Stimulated activated naive CD8-positive, alpha-beta T cell treated with anti-CD3 and anti-CD28 coated beads, Interleukin-15, amount 100 ng/mL, for 72 hours (primary cell): ENCODE results near the gene PYROXD2.

Source experiments
- ATAC-seq: fragments of 150-1000 bp; cut with Tn5 transposase; 2 replicates; pipeline ENCODE4 v1.10.0; 2021; ENCODE audit warnings: mild to moderate bottlenecking, moderate library complexity
- DNase-seq, 2 donors: peaks; one replicate each; pipeline ENCODE4 v3.0.0; 2021 to 2022
- H3K27ac Mint-ChIP-seq, 2 donors: one replicate each; pipeline ENCODE4 v1.8.0; 2022; ENCODE audit warnings: mild to moderate bottlenecking in 2 of 2, mixed read lengths in 2 of 2, moderate library complexity in 2 of 2
- H3K27me3 Mint-ChIP-seq: one replicate; pipeline ENCODE4 v1.8.0; 2022; ENCODE audit warnings: mixed read lengths
- H3K4me1 Mint-ChIP-seq: one replicate; pipeline ENCODE4 v1.8.0; 2022; ENCODE audit warnings: mild to moderate bottlenecking, mixed read lengths
- H3K4me3 Mint-ChIP-seq, 2 donors: one replicate each; pipeline ENCODE4 v1.8.0; 2022; ENCODE audit warnings: mild to moderate bottlenecking in 2 of 2, mixed read lengths in 2 of 2, moderate library complexity in 1 of 2
- H3K9me3 Mint-ChIP-seq, 2 donors: one replicate each; pipeline ENCODE4 v1.8.0; 2022; ENCODE audit warnings: mixed read lengths in 2 of 2

PYROXD2 gene

GRCh38 chr10:98410135-98410743, 4.7 kb downstream of the PYROXD2 start:
- no peak overlapping the region for H3K27ac Mint-ChIP-seq
- peaks cover 17% of the 10 kb centered on the region for H3K4me1 Mint-ChIP-seq
- no peak overlapping the region for H3K4me3 Mint-ChIP-seq
- H3K9me3 Mint-ChIP-seq, result no peaks in the 10 kb centered on the region
- ATAC-seq (no peak), DNase-seq (no peak)
- no peaks in the 10 kb centered on the region for H3K27me3 Mint-ChIP-seq

GRCh38 chr10:98408799-98409198, 6.2 kb downstream of the PYROXD2 start:
- no peak for ATAC-seq
- no peak for DNase-seq
- H3K4me1 Mint-ChIP-seq, result peaks cover 18% of the 10 kb centered on the region
- peak overlapping the region in 1 of 2 donors; percentile 14 for H3K27ac Mint-ChIP-seq
- no peak overlapping the region for H3K4me3 Mint-ChIP-seq
- no peaks in the 10 kb centered on the region for H3K27me3 Mint-ChIP-seq
- H3K9me3 Mint-ChIP-seq, result no peaks in the 10 kb centered on the region

- Mint-ChIP-seq H3K4me1 (peaks cover 25% of the 10 kb centered on the region), H3K9me3 (no peaks in the 10 kb centered on the region), H3K27me3 (no peaks in the 10 kb centered on the region), H3K27ac (peak overlapping the region in 1 of 2 donors; percentile 93), H3K4me3 (no peak overlapping the region)
- ATAC-seq, result no peak
- DNase-seq, result no peak
Measured at GRCh38 chr10:98407744-98408241, 7.2 kb downstream of the PYROXD2 start.

- DNase-seq, result no peak
- H3K27me3 Mint-ChIP-seq, result no peaks in the 10 kb centered on the region
- no peak overlapping the region for H3K4me3 Mint-ChIP-seq
- H3K4me1 Mint-ChIP-seq, result peaks cover 25% of the 10 kb centered on the region
- no peaks in the 10 kb centered on the region for H3K9me3 Mint-ChIP-seq
- ATAC-seq, result no peak
- H3K27ac Mint-ChIP-seq, result no peak overlapping the region
Measured at GRCh38 chr10:98407017-98407743, 7.8 kb downstream of the PYROXD2 start.

GRCh38 chr10:98405422-98405821, 9.6 kb downstream of the PYROXD2 start:
- H3K27ac Mint-ChIP-seq, result no peak overlapping the region
- ATAC-seq (no peak), DNase-seq (no peak)
- no peaks in the 10 kb centered on the region for H3K27me3 Mint-ChIP-seq
- no peak overlapping the region for H3K4me3 Mint-ChIP-seq
- no peaks in the 10 kb centered on the region for H3K9me3 Mint-ChIP-seq
- peaks cover 25% of the 10 kb centered on the region for H3K4me1 Mint-ChIP-seq

- peak overlapping the region; percentile 93 to 95 for H3K27ac Mint-ChIP-seq
- DNase-seq, result peak in 1 of 2 donors; percentile 40
- peak overlapping the region; percentile 64 to 75 for H3K4me3 Mint-ChIP-seq
- peak; percentile 72 for ATAC-seq
- H3K4me1 Mint-ChIP-seq, result peaks cover 25% of the 10 kb centered on the region
- H3K9me3 Mint-ChIP-seq, result no peaks in the 10 kb centered on the region
- H3K27me3 Mint-ChIP-seq, result no peaks in the 10 kb centered on the region
Measured at GRCh38 chr10:98404571-98405359, 10.2 kb downstream of the PYROXD2 start.

GRCh38 chr10:98403812-98404504, 11.0 kb downstream of the PYROXD2 start:
- H3K4me3 Mint-ChIP-seq, result peak overlapping the region; percentile 64 to 75
- no peaks in the 10 kb centered on the region for H3K9me3 Mint-ChIP-seq
- no peak for ATAC-seq
- H3K4me1 Mint-ChIP-seq, result peaks cover 25% of the 10 kb centered on the region
- DNase-seq, result no peak
- peak overlapping the region in 1 of 2 donors; percentile 93 for H3K27ac Mint-ChIP-seq
- H3K27me3 Mint-ChIP-seq, result no peaks in the 10 kb centered on the region

GRCh38 chr10:98402931-98403718, 11.9 kb downstream of the PYROXD2 start:
- H3K9me3 Mint-ChIP-seq, result no peaks in the 10 kb centered on the region
- H3K27me3 Mint-ChIP-seq, result no peaks in the 10 kb centered on the region
- DNase-seq (no peak), ATAC-seq (no peak)
- peak overlapping the region in 1 of 2 donors; percentile 54 for H3K4me3 Mint-ChIP-seq
- H3K27ac Mint-ChIP-seq, result peak overlapping the region in 1 of 2 donors; percentile 77
- H3K4me1 Mint-ChIP-seq, result peaks cover 25% of the 10 kb centered on the region

- no peak overlapping the region for H3K4me3 Mint-ChIP-seq
- peak overlapping the region in 1 of 2 donors; percentile 81 for H3K27ac Mint-ChIP-seq
- DNase-seq (no peak), ATAC-seq (no peak)
- peaks cover 25% of the 10 kb centered on the region for H3K4me1 Mint-ChIP-seq
- no peaks in the 10 kb centered on the region for H3K9me3 Mint-ChIP-seq
- no peaks in the 10 kb centered on the region for H3K27me3 Mint-ChIP-seq
Measured at GRCh38 chr10:98402478-98402877, 12.5 kb downstream of the PYROXD2 start.

- Mint-ChIP-seq H3K9me3 (no peaks in the 10 kb centered on the region), H3K27ac (no peak overlapping the region), H3K4me1 (peaks cover 24% of the 10 kb centered on the region), H3K27me3 (no peaks in the 10 kb centered on the region), H3K4me3 (no peak overlapping the region)
- peak; percentile 73 for ATAC-seq
- peak in 1 of 2 donors; percentile 30 for DNase-seq
Measured at GRCh38 chr10:98400482-98400881, 14.5 kb downstream of the PYROXD2 start.

GRCh38 chr10:98399784-98400183, 15.2 kb downstream of the PYROXD2 start:
- Mint-ChIP-seq H3K4me3 (no peak overlapping the region), H3K9me3 (no peaks in the 10 kb centered on the region), H3K4me1 (peaks cover 17% of the 10 kb centered on the region), H3K27ac (peak overlapping the region in 1 of 2 donors; percentile 71), H3K27me3 (no peaks in the 10 kb centered on the region)
- ATAC-seq, result no peak
- DNase-seq, result no peak

- Mint-ChIP-seq H3K4me1 (peaks cover 5% of the 10 kb centered on the region), H3K27ac (no peak overlapping the region), H3K27me3 (no peaks in the 10 kb centered on the region), H3K4me3 (no peak overlapping the region), H3K9me3 (no peaks in the 10 kb centered on the region)
- no peak for ATAC-seq
- DNase-seq, result no peak
Measured at GRCh38 chr10:98397089-98397600, 17.8 kb downstream of the PYROXD2 start.

- Mint-ChIP-seq H3K4me3 (no peak overlapping the region), H3K9me3 (no peaks in the 10 kb centered on the region), H3K27ac (no peak overlapping the region), H3K4me1 (peaks cover 12% of the 10 kb centered on the region), H3K27me3 (no peaks in the 10 kb centered on the region)
- ATAC-seq, result no peak
- DNase-seq, result no peak
Measured at GRCh38 chr10:98396096-98397063, 18.6 kb downstream of the PYROXD2 start.
